NCI-H2196 (cell line): ENCODE data around the gene CNRIP1.

Experiments
- DNase-seq: peaks from one replicate; lab custom pipeline; 2025; ENCODE audit not compliant: unreplicated experiment; lab: John Stamatoyannopoulos, UW

The CNRIP1 gene

DNA sequence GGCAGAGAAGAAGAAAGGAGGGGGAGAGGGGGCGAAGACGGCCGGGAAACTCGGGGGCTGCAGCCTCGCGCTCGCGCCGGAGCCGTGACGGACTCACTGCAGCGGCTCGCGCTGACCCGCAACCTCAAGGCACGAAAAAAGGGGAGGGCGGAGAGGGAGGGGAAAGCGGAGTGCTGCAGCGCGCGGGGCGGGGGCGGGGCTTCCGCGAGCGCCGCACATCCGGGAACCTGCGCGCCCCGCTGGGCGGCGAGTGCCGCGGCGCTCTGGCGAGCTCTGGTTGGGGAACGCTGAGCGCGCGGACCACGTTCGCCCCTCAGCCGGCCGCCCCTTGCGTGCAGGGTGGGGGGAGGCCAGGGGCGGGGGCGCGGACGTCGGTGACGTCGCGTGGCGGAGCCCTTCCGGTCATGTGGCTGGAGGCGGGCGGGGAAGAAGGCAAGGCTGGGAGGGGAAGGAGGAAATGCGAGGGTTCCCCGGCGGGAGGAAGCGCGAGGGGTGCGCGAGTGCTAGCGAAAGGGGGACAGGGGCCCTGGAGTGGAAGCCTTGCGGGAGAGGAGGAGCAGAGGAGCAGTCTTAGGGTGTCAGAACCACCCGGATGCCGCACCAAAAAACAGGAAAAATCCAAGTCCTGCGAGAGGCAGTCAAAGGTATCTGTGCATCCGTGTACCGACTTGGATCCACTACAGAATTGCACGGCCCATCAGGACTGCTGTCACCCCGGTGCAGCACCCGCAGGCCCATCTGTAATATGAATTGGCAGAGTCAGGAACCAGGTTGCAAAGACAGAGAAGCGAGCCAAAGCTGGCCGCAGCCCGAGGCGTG, 67.1 kb downstream of the CNRIP1 start, which contains the start of gene PPP3R1:
TSS of gene PPP3R1 (minus strand) at position 133 of the 819 bp plus-strand sequence. CDS start 405 bp downstream, outside the sequence.
- DNase-seq, result peak; percentile 80

DNA sequence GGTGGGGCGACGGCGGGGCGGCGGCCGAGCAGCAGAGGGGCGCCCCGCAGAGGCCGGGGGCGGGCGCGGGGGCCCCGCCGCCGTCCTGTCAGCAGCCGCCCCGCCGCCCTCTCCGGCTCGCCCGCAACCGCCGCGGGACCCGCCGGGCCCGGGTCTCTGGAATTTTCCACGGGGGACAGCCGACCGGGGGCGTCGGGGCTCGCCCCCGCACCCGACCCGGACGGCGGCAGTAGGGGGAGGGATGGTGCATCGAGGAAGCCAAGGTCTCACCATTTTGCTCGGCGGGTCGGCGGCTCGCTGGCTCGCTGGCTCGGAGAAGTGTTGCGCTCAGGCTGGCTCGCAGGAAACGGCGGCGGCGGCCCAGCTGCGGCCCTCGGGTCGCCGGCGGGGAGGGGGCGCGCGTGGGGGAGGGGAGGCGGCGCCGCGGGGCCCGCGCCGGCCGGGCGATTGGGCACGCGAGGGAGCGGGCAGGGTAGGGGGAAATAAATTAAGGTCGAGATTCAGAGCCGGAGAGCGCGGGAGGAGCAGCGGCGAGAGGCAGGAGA, 67.8 kb downstream of the CNRIP1 start:
- no peak for DNase-seq

DNA sequence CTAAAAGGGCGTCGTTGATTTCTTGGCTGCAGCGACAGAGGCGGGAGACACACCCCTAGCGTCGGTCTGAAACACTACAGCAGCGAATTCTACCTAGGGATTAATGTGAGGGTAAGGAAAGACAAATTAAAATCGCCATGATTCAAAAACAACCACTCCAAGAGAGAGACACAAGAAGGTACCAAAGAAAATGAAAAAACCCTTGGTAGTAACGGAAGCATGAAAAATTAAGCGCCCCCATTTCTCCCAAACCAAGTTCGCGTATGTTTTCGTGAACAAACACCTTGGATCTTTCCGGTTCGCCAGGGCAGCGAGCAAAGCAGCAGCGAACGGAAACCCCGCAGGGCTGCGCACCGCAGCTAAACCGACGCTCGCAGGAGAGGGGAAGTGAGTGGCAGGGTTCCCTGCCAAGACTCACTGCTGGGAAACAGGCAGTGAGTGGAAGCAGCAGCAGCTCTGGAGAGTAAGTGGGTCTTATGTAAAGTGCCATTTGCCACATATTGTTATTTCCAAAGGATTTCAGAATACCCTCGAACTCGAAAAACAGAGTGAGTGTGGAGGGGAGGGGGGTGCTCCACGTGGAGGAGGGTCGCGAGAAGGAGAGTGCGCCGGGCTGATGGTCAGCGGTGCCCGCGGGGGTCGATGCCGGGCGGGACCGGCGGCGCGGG, 68.4 kb downstream of the CNRIP1 start:
- DNase-seq, result peak; percentile 66

DNA sequence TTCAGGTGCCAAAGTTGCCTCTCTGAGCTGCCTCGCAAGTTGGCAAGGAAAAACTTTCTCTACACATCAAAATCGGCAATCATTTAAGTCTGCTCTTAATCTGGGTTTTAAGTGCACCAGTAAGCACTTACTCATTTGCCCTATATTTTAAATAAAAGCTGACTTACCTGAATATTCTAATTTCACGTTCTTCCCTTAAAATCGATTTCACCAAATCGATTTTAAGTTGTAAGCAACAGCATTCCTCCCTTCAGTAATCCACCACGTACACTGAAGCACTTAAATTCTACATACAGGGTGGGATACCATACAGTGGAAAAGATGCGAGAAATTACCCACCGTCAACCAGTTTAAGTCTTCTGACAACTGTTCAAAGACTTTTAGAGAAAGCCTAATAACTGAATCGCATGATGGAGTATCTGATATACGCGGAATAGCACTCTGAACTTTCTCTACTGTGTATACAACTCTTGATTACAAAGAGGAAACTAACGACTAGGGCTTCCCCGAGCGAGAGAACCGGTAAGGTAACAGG, 69.0 kb downstream of the CNRIP1 start:
- DNase-seq, result no peak

DNA sequence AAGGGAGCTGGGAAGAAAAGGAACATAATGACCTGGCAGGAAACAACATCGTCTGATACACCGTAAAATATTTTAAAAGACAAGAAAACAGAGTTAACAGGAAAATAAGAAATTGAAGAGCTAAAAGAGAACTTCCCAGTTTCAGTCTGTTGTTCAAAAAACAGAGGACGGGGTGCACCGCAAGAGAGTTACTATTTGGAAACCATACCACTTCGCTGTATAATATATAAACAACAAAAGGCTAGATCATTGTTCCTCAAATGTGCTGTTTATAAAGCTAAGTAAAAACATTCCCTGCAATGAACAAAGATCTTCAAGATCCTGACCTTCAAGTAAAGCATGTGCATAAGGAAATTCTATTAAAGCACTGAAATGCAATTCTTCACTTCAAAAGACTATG, 69.6 kb downstream of the CNRIP1 start:
- no peak for DNase-seq

DNA sequence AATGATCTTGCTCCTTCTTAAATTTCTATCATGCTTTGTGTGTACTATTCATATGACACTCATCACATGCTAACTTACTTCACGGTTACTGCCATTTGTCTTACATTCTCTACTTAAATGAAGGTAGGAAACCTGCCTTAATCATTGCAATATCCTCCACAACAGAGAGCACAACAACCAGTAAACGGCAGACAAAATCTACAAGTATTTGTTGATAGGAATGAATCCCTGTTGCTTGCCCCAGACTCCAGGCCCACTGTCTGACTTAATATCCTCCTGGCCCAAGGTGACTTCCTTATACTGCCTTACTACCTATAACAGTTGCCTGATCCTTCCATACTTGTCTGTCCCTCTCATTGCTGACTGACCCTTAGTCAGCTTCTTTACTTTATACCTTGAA, 70.9 kb downstream of the CNRIP1 start:
- no peak for DNase-seq

DNA sequence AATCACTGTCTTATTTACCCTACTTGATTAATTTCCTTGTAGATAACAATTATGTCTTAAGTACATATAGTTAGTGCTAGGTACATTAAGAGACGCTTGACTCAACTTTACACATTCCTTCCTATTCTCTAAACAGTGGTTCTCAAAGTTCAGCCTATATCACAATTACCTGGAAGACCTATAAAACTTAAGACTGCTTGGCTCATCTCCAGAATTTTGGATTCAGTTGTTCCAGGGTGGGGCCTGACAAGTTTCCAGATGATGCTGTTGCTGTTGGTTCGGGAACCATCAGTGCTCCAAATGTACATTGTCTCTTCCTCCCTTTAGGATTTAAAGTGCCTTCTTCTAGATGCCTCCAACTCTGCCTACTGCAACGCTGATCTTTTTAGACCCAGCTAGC, 71.4 kb downstream of the CNRIP1 start:
- no peak for DNase-seq

DNA sequence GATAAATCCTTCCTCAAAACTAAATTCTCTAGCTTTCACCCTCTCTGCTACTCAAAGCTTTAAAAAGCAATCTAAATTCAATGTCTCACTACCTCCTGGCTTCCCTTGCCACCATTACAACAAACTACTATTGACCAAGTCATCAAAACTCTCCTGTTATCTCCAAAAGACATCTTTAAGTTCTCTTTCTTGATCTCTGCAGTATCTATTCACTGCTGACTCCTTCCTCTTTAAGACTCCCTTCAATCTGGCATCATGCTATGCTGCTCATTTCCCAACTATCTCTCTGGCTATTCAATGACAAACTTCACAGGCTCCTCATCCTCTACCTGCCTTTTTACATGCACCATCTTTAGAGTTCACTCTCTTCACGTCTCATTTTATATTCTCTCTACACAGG, 73.4 kb downstream of the CNRIP1 start:
- no peak for DNase-seq

DNA sequence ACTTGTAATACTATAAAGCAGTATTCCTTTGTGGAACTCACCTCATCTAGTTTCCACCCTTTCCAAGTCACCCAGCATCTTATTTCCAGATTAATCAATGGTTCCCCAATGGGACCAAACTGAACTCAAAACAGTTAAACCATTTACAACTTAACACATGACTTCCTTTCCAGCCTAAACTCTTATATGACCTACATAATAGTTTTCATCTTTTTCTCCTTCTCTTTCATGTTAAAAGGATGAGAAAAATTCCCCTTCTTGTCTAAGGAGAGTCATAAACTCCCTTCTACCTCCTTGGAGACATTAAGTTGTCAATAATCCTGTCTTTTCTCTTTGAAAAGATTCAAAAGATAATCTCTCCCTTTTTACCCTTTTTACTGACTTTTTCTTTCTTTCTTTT, 74.1 kb downstream of the CNRIP1 start:
- no peak for DNase-seq

DNA sequence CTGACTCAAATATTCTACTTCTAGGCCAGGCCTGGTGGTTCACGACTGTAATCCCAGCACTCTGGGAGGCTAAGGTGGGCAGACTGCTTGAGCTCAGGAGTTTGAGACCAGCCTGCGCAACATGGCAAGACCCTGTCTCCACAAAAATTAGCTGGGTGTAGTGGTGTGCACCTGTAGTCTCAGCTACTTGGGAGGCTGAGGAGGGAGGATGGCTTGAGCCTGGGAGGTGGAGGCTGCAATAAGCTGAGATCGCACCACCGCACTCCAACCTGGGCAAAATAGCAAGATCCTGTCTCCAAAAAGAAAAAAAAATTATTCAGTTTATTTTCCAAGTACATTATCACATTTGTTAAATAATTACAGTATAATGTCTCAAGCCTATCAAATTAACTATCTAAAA, 74.7 kb downstream of the CNRIP1 start:
- no peak for DNase-seq

DNA sequence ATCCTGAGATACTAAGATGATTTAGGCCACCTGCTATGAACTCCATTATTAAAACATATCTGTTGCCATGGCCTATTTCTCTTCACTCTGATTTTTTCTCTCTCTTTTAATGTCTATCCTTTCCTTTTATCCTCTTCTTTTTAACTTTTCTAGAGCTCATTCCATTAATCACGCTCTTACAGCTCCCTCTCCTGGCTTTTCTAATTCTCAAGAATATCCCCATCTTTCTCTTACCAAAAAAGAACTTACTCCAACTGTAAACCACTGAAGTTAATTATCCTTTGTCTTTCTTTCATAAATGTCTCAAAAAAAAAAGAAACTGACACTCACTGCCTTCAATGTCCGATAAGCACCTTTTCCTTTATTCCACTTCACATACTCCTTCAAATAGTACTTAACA, 75.3 kb downstream of the CNRIP1 start:
- DNase-seq, result no peak
